KMS-11 (cell line): Measurements from ENCODE around the gene CHCHD6.

Source experiments
- H2AFZ ChIP-seq: fragments of 200-600 bp; sonication (generic); 2 replicates; pipeline ENCODE4 v1.6.1; 2016; ENCODE audit warnings: antibody characterized with exemption, mixed run types, low read depth
- H3K27ac ChIP-seq: fragments of 200-600 bp; sonication (generic); 2 replicates; pipeline ENCODE4 v1.6.1; 2016; ENCODE audit warnings: mild to moderate bottlenecking, mixed run types
- H3K27me3 ChIP-seq: fragments of 200-600 bp; sonication (generic); 2 replicates; pipeline ENCODE4 v1.6.1; 2017; ENCODE audit warnings: mild to moderate bottlenecking, low read depth, mixed run types, moderate library complexity; ENCODE audit not compliant: insufficient read depth
- H3K36me3 ChIP-seq: fragments of 200-600 bp; sonication (generic); 2 replicates; pipeline ENCODE4 v1.6.1; 2017; ENCODE audit warnings: mild to moderate bottlenecking, mixed run types; ENCODE audit not compliant: insufficient read depth
- H3K4me1 ChIP-seq: fragments of 200-600 bp; sonication (generic); 2 replicates; pipeline ENCODE4 v1.6.1; 2016; ENCODE audit warnings: mild to moderate bottlenecking, low read depth, mixed run types; ENCODE audit not compliant: poor library complexity, severe bottlenecking
- H3K4me2 ChIP-seq: fragments of 200-600 bp; sonication (generic); 2 replicates; pipeline ENCODE4 v1.7.0; 2016; ENCODE audit warnings: mild to moderate bottlenecking, mixed run types
- H3K4me3 ChIP-seq: fragments of 200-600 bp; sonication (generic); IDR thresholded peaks from 2 replicates; pipeline ENCODE4 v1.6.1; 2017; ENCODE audit warnings: low read depth, low read length, mixed read lengths; ENCODE audit not compliant: insufficient read depth
- H3K79me2 ChIP-seq: fragments of 200-600 bp; sonication (generic); 2 replicates; pipeline ENCODE4 v1.6.1; 2016; ENCODE audit warnings: low read depth, mixed run types; ENCODE audit not compliant: insufficient read depth
- H3K9ac ChIP-seq: fragments of 200-600 bp; sonication (generic); 2 replicates; pipeline ENCODE4 v1.6.1; 2016; ENCODE audit warnings: mild to moderate bottlenecking, mixed run types
- H4K20me1 ChIP-seq: fragments of 200-600 bp; sonication (generic); 2 replicates; pipeline ENCODE4 v1.6.1; 2016; ENCODE audit warnings: mild to moderate bottlenecking, mixed run types; ENCODE audit not compliant: insufficient read depth
- TF ChIP-seq, protein P1 (sequence below): fragments of 200-600 bp; sonication (generic); conservative IDR thresholded peaks from 2 replicates; pipeline ENCODE4 v1.6.1; 2017; ENCODE audit warnings: low read depth, mild to moderate bottlenecking, antibody characterized with exemption, low read length, moderate library complexity, mixed read lengths

Gene CHCHD6

DNA sequence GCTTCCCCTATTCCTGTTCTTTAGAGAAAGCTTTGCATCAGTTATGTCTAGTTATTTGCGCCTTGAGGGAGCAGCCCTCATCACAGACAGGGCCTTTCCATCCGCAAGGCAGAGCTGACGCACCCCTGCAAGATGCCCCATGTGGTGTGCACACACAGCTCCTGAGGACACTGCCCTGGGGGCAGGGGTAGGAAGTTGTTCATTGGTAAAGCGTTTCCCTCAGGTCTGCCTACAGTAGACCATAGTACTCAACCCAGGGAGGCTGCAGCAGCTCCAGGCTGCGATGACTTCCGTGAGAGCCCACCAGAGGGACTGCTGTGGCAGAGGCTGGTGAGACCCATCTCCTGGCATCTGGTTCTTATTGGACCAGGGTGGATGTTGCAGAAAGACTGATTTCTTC, 223.8 kb downstream of the CHCHD6 start:
- TF ChIP-seq, protein P1, sequence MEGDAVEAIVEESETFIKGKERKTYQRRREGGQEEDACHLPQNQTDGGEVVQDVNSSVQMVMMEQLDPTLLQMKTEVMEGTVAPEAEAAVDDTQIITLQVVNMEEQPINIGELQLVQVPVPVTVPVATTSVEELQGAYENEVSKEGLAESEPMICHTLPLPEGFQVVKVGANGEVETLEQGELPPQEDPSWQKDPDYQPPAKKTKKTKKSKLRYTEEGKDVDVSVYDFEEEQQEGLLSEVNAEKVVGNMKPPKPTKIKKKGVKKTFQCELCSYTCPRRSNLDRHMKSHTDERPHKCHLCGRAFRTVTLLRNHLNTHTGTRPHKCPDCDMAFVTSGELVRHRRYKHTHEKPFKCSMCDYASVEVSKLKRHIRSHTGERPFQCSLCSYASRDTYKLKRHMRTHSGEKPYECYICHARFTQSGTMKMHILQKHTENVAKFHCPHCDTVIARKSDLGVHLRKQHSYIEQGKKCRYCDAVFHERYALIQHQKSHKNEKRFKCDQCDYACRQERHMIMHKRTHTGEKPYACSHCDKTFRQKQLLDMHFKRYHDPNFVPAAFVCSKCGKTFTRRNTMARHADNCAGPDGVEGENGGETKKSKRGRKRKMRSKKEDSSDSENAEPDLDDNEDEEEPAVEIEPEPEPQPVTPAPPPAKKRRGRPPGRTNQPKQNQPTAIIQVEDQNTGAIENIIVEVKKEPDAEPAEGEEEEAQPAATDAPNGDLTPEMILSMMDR, result no peak
- no peaks in the 10 kb centered on the region for H3K36me3 ChIP-seq
- H2AFZ ChIP-seq, result no peak overlapping the region
- H3K9ac ChIP-seq, result no peak overlapping the region
- H3K4me3 ChIP-seq, result no peak overlapping the region
- H3K4me1 ChIP-seq, result peaks cover 2% of the 10 kb centered on the region
- no peak overlapping the region for H3K27ac ChIP-seq
- no peaks in the 10 kb centered on the region for H3K79me2 ChIP-seq
- H4K20me1 ChIP-seq, result no peaks in the 10 kb centered on the region
- no peaks in the 10 kb centered on the region for H3K27me3 ChIP-seq
- H3K4me2 ChIP-seq, result no peak overlapping the region

DNA sequence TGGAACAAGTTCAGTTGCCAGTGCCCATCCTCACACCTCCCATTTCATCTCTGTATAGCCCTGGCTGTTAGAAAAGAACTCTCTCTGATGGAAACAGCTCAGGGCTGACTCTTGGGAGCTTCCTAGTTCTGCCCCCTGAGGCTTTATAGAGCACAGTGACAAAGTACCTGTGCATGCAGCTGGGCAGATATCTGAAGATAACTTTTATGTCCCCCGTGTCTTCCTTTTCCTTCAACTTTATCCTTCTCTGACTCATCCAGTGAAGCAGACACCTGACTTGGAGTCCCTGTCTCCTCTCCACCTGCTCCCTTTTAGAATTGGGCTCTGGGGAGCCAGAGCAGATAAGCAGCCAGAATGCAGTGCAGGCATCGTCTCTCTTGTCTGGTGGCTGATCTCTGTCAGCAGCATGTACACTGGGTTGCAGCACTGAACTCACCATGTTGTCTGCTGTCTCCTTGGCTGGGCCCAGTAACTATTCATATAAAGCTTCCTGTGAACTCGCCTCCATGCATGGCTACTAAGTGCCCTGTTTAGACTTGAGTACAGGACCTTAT, 225.0 kb downstream of the CHCHD6 start:
- Histone ChIP-seq H3K27ac (no peak overlapping the region), H4K20me1 (no peaks in the 10 kb centered on the region), H3K9ac (no peak overlapping the region), H3K4me3 (no peak overlapping the region), H3K4me1 (no peaks in the 10 kb centered on the region), H3K27me3 (no peaks in the 10 kb centered on the region), H3K79me2 (no peaks in the 10 kb centered on the region), H2AFZ (no peak overlapping the region), H3K4me2 (no peak overlapping the region), H3K36me3 (no peaks in the 10 kb centered on the region)
- TF ChIP-seq, protein P1, result no peak

DNA sequence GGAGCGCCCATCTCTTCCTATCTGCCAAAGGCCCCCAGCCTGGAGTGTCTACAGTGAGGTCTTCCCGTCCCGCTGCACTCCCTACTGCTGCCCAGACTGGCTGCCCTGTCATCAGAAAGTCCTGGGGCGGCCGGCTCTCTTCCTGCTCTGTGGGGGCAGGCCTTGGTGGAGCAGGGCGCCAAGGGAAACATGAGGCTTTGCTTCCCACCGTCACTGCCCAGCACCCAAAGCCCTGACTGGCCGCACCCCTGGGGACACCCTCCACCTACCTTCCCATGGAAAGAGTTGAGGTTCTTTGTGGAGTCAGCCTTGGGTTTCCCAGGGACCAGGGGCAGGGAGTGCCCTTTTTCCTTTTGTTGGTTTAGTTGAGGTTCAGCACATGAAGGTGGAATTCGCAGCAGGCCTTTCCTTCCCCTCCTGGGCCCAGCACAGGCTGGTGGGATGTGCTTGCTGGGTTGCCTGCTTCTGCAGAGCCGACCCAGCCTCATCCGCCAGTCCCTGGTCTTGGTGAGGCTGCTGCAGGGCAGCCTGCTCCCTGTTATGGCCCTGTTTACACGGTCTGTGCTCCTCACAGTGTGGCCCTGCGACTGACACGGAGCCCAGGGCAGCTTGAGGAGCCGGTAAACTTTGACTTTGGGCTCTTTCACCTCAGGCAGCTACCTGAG, 227.0 kb downstream of the CHCHD6 start:
- TF ChIP-seq, protein P1, result no peak
- H3K4me2 ChIP-seq, result no peak overlapping the region
- no peaks in the 10 kb centered on the region for H3K4me1 ChIP-seq
- H3K27me3 ChIP-seq, result no peaks in the 10 kb centered on the region
- no peaks in the 10 kb centered on the region for H3K79me2 ChIP-seq
- H2AFZ ChIP-seq, result no peak overlapping the region
- no peak overlapping the region for H3K4me3 ChIP-seq
- H3K27ac ChIP-seq, result no peak overlapping the region
- H4K20me1 ChIP-seq, result no peaks in the 10 kb centered on the region
- H3K36me3 ChIP-seq, result no peaks in the 10 kb centered on the region
- no peak overlapping the region for H3K9ac ChIP-seq

DNA sequence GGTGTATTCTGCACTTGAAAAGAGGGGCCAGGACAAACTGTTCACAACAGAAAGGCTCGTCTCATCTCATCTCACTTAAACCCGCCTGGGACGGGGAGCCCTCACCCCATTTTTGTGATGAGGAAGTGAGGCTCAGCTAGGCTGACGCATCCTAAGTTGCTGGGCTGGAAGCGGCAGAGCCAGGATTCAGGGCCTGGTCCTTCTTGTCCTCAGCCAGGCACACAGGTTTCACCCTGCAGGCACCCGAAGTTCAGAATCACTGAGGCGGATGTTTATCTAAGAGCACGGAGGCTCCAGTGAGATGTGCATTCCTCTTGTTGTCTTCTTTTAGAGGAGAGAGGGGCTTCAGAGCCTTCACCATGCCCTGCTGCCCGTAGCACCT, 227.8 kb downstream of the CHCHD6 start:
- Histone ChIP-seq H3K79me2 (no peaks in the 10 kb centered on the region), H3K27me3 (no peaks in the 10 kb centered on the region), H3K4me1 (no peaks in the 10 kb centered on the region), H2AFZ (no peak overlapping the region), H3K9ac (no peak overlapping the region), H3K36me3 (no peaks in the 10 kb centered on the region), H4K20me1 (no peaks in the 10 kb centered on the region), H3K4me3 (no peak overlapping the region), H3K27ac (no peak overlapping the region), H3K4me2 (no peak overlapping the region)
- TF ChIP-seq, protein P1, result no peak
